Upper lobe of left lung (tissue), 6 donors: ENCODE results near the gene TEF. TPM values are rescaled to one million over a fixed set of nuclear protein-coding genes. Genes with fewer than 3 reads are reported as not detected.

Experiments used
- ATAC-seq, 2 donors: fragments of 200-7000 bp; cut with Tn5 transposase; one replicate each; pipeline ENCODE4 v1.9.1; 2022; ENCODE audit warnings: mild to moderate bottlenecking in 2 of 2, moderate library complexity in 2 of 2; ENCODE audit not compliant: low FRiP score in 2 of 2
- DNase-seq, 2 donors: peaks; one replicate each; pipeline ENCODE4 v3.0.0-alpha.2; 2019 to 2020
- H3K27ac ChIP-seq, 4 donors: fragments of 200-600 bp; sonication (generic); one replicate each; pipeline ENCODE4 v1.5.1; 2016 to 2019
- H3K27me3 ChIP-seq, 4 donors: fragments of 200-600 bp; sonication (generic); one replicate each; pipeline ENCODE4 v1.5.1; 2017 to 2019
- H3K36me3 ChIP-seq, 4 donors: fragments of 200-600 bp; sonication (generic); one replicate each; pipeline ENCODE4 v1.5.1; 2016 to 2019
- H3K4me1 ChIP-seq, 4 donors: fragments of 200-600 bp; sonication (generic); one replicate each; pipeline ENCODE4 v1.5.1; 2018 to 2019
- H3K4me3 ChIP-seq, 4 donors: fragments of 200-600 bp; sonication (generic); one replicate each; pipeline ENCODE4 v1.5.1; 2017 to 2019; ENCODE audit warnings: mild to moderate bottlenecking in 2 of 4, moderate library complexity in 1 of 4
- H3K9me3 ChIP-seq, 4 donors: fragments of 200-600 bp; sonication (generic); one replicate each; pipeline ENCODE4 v1.5.1; 2018 to 2019
- CTCF ChIP-seq, 6 experiments: fragments of 450-650 bp in 4 of 6; fragments of 200-600 bp in 2 of 6; sonication (generic) in 2 of 6; IDR thresholded peaks; one replicate each; pipeline ENCODE4 v1.5.1; 2016 to 2019; ENCODE audit warnings: antibody characterized with exemption in 6 of 6
- EP300 ChIP-seq, 4 donors: sonication (generic); formaldehyde crosslinking; IDR thresholded peaks; one replicate each; pipeline ENCODE4 v1.5.1; 2017; ENCODE audit warnings: antibody characterized with exemption in 4 of 4, control low read depth in 2 of 4
- POLR2A ChIP-seq, 4 donors: fragments of 450-650 bp; IDR thresholded peaks; one replicate each; pipeline ENCODE4 v1.5.1; 2016 to 2017; ENCODE audit warnings: antibody characterized with exemption in 4 of 4, mild to moderate bottlenecking in 2 of 4
- POLR2AphosphoS5 ChIP-seq, 2 donors: sonication (generic); formaldehyde crosslinking; IDR thresholded peaks; one replicate each; pipeline ENCODE4 v1.5.1; 2017; ENCODE audit warnings: antibody characterized with exemption in 2 of 2
- WGBS, 2 donors: methylation state at CpG; one replicate each; pipeline ENCODE4 v1.1.5; 2017 to 2018; 5-methylcytosine and 5-hydroxymethylcytosine counted together
- total RNA-seq, 6 donors: library from RNA; depleted of rRNA in 4 of 6; stranded (reverse); fragments of >200 nt in 4 of 6; gene quantifications; one replicate each; pipeline versions ENCODE4 v1.1.0 to v1.2.1, GENCODE V29; 2016 to 2021
- donor health status: DM: no; HTN: no; CAD: no; lungs with moderate emphysema.
- donor health status: DM: no; HTN: yes; CAD: no; lungs with severe emphysema.

Gene TEF
- total RNA-seq, 6 donors from 2014 or later = 12.6 to 41.8 (median 19.4) TPM

GRCh38 chr22:41351011-41351410 is 30.7 kb upstream of the TEF start:
- TF ChIP-seq POLR2A (IDR thresholded peaks at IDR 0.05) = no peak
- no peak for TF ChIP-seq POLR2AphosphoS5 (IDR thresholded peaks at IDR 0.05)
- TF ChIP-seq CTCF (IDR thresholded peaks at IDR 0.05) = no peak
- TF ChIP-seq EP300 (IDR thresholded peaks at IDR 0.05) = no peak
- no peaks in the 10 kb centered on the region for H3K4me1 ChIP-seq
- H3K27me3 ChIP-seq = no peaks in the 10 kb centered on the region
- 89 to 92% methylated on average over 4 to 5 of the region's 5 CpGs for WGBS, 2 donors
- DNase-seq (no peak), ATAC-seq (no peak)
- no peak overlapping the region for H3K27ac ChIP-seq
- H3K36me3 ChIP-seq = peaks cover 32 to 98% (median 90%) of the 10 kb centered on the region in 4 donors
- no peaks in the 10 kb centered on the region for H3K9me3 ChIP-seq
- no peak overlapping the region for H3K4me3 ChIP-seq

GRCh38 chr22:41352058-41352457 is 29.7 kb upstream of the TEF start:
- TF ChIP-seq POLR2AphosphoS5 (IDR thresholded peaks at IDR 0.05) (no peak), EP300 (IDR thresholded peaks at IDR 0.05) (no peak), CTCF (IDR thresholded peaks at IDR 0.05) (no peak), POLR2A (IDR thresholded peaks at IDR 0.05) (no peak)
- Histone ChIP-seq H3K36me3 (peaks cover 32 to 98% (median 90%) of the 10 kb centered on the region in 4 donors), H3K27ac (no peak overlapping the region), H3K4me3 (no peak overlapping the region), H3K4me1 (no peaks in the 10 kb centered on the region), H3K9me3 (no peaks in the 10 kb centered on the region), H3K27me3 (no peaks in the 10 kb centered on the region)
- DNase-seq (no peak), ATAC-seq (no peak)
- WGBS, 2 donors = 71 to 74% methylated on average over 6 of the region's 6 CpGs

GRCh38 chr22:41353862-41354575 is 27.7 kb upstream of the TEF start:
- TF ChIP-seq POLR2AphosphoS5 (IDR thresholded peaks at IDR 0.05) (no peak), EP300 (IDR thresholded peaks at IDR 0.05) (no peak), POLR2A (IDR thresholded peaks at IDR 0.05) (no peak), CTCF (IDR thresholded peaks at IDR 0.05) (no peak)
- Histone ChIP-seq H3K4me1 (no peaks in the 10 kb centered on the region), H3K9me3 (no peaks in the 10 kb centered on the region), H3K4me3 (no peak overlapping the region), H3K27ac (no peak overlapping the region), H3K36me3 (peaks cover 27 to 98% (median 87%) of the 10 kb centered on the region in 4 donors), H3K27me3 (no peaks in the 10 kb centered on the region)
- ATAC-seq = no peak
- whole genome bisulfite sequencing, 2 donors = 86 to 95% methylated on average over 10 of the region's 10 CpGs
- no peak for DNase-seq

- Histone ChIP-seq H3K27me3 (no peaks in the 10 kb centered on the region), H3K36me3 (peaks cover 27 to 94% (median 78%) of the 10 kb centered on the region in 4 donors), H3K4me3 (no peak overlapping the region), H3K4me1 (no peaks in the 10 kb centered on the region), H3K27ac (no peak overlapping the region), H3K9me3 (no peaks in the 10 kb centered on the region)
- ATAC-seq = no peak
- TF ChIP-seq EP300 (IDR thresholded peaks at IDR 0.05) = no peak
- TF ChIP-seq CTCF (IDR thresholded peaks at IDR 0.05) = no peak
- no peak for TF ChIP-seq POLR2A (IDR thresholded peaks at IDR 0.05)
- TF ChIP-seq POLR2AphosphoS5 (IDR thresholded peaks at IDR 0.05) = no peak
- DNase-seq = peak in 1 of 2 donors; percentile 29
- 88 to 97% methylated on average over 10 of the region's 10 CpGs for WGBS, 2 donors
Observed at GRCh38 chr22:41354979-41355378, 26.8 kb upstream of the TEF start.

- DNase-seq = peak in 1 of 2 donors; percentile 73
- 96 to 100% methylated on average over 4 to 16 of the region's 17 CpGs for whole genome bisulfite sequencing, 2 donors
- no peaks in the 10 kb centered on the region for H3K4me1 ChIP-seq
- no peak overlapping the region for H3K4me3 ChIP-seq
- no peaks in the 10 kb centered on the region for H3K27me3 ChIP-seq
- no peak overlapping the region for H3K27ac ChIP-seq
- no peak for ATAC-seq
- peaks cover 27 to 86% (median 69%) of the 10 kb centered on the region in 4 donors for H3K36me3 ChIP-seq
- TF ChIP-seq EP300 (IDR thresholded peaks at IDR 0.05) = no peak
- TF ChIP-seq CTCF (IDR thresholded peaks at IDR 0.05) = no peak
- no peak for TF ChIP-seq POLR2AphosphoS5 (IDR thresholded peaks at IDR 0.05)
- no peak for TF ChIP-seq POLR2A (IDR thresholded peaks at IDR 0.05)
- no peaks in the 10 kb centered on the region for H3K9me3 ChIP-seq
Observed at GRCh38 chr22:41355895-41356294, 25.8 kb upstream of the TEF start.
